WERI-Rb-1 (cell line): ENCODE data around the gene CEND1.

Experiments
- DNase-seq: peaks from one replicate; pipeline ENCODE4 v3.0.0-alpha.2; 2020
- H3K27ac ChIP-seq: fragments of 250-450 bp; sonication (Bioruptor Pico); 2 replicates; pipeline ENCODE4 v1.5.1; 2020; ENCODE audit warnings: mild to moderate bottlenecking, moderate library complexity
- H3K27me3 ChIP-seq: fragments of 250-450 bp; sonication (Bioruptor Pico); 2 replicates; pipeline ENCODE4 v1.5.1; 2021; ENCODE audit warnings: mild to moderate bottlenecking, low read depth, moderate library complexity; ENCODE audit not compliant: insufficient read depth, severe bottlenecking
- H3K36me3 ChIP-seq: fragments of 250-450 bp; sonication (Bioruptor Pico); 2 replicates; pipeline ENCODE4 v1.5.1; 2020; ENCODE audit warnings: mild to moderate bottlenecking, moderate library complexity
- H3K4me3 ChIP-seq: 2 replicates; pipeline ENCODE4 v1.5.1; 2011; ENCODE audit warnings: low read depth, mild to moderate bottlenecking, control low read depth, low read length
- H3K9me3 ChIP-seq: fragments of 250-450 bp; sonication (Bioruptor Pico); 2 replicates; pipeline ENCODE4 v1.5.1; 2021; ENCODE audit warnings: mild to moderate bottlenecking, moderate library complexity; ENCODE audit not compliant: severe bottlenecking
- CTCF ChIP-seq: IDR thresholded peaks from 2 replicates; pipeline ENCODE4 v1.5.1; 2011; ENCODE audit warnings: low read depth, mild to moderate bottlenecking, control low read depth, inconsistent platforms, low read length

CEND1 gene

GRCh38 chr11:779955-780532, 9.8 kb downstream of the CEND1 start:
- Histone ChIP-seq H3K9me3 (no peaks in the 10 kb centered on the region), H3K4me3 (no peak overlapping the region), H3K27me3 (no peaks in the 10 kb centered on the region), H3K36me3 (peaks cover 5% of the 10 kb centered on the region), H3K27ac (no peak overlapping the region)
- no peak for DNase-seq
- no peak for TF ChIP-seq CTCF

- Histone ChIP-seq H3K36me3 (peaks cover 9% of the 10 kb centered on the region), H3K27ac (no peak overlapping the region), H3K9me3 (no peaks in the 10 kb centered on the region), H3K27me3 (no peaks in the 10 kb centered on the region), H3K4me3 (no peak overlapping the region)
- TF ChIP-seq CTCF, result 0 out of 2 replicates have a peak, but pooled peaks have one; percentile 17
- no peak for DNase-seq
Measured at GRCh38 chr11:778976-779954, 10.6 kb downstream of the CEND1 start.

- peak within 1 kb of the TSS; percentile 76 for H3K4me3 ChIP-seq
- no peak for TF ChIP-seq CTCF
- peaks cover 26% of the 10 kb centered on the region for H3K36me3 ChIP-seq
- no peaks in the 10 kb centered on the region for H3K9me3 ChIP-seq
- peak; percentile 91 for DNase-seq
- H3K27me3 ChIP-seq, result no peaks in the 10 kb centered on the region
- H3K27ac ChIP-seq, result peak within 1 kb of the TSS; percentile 88
Measured at GRCh38 chr11:777288-778255, 12.3 kb downstream of the CEND1 start, which contains the start of gene GATD1. GATD1 (minus strand) TSS chr11:777487; CDS start chr11:777462, 25 bp downstream.

- peak; percentile 64 for DNase-seq
- Histone ChIP-seq H3K36me3 (peaks cover 30% of the 10 kb centered on the region), H3K27ac (peak overlapping the region; percentile 88), H3K27me3 (no peaks in the 10 kb centered on the region), H3K4me3 (peak overlapping the region; percentile 76), H3K9me3 (no peaks in the 10 kb centered on the region)
- peak; percentile 22; the same call in 1 of the 2 replicates for TF ChIP-seq CTCF
Measured at GRCh38 chr11:776561-777287, 13.2 kb downstream of the CEND1 start.

GRCh38 chr11:776263-776560, 13.7 kb downstream of the CEND1 start:
- no peak for DNase-seq
- no peak for TF ChIP-seq CTCF
- Histone ChIP-seq H3K9me3 (no peaks in the 10 kb centered on the region), H3K4me3 (peak overlapping the region; percentile 76), H3K36me3 (peaks cover 35% of the 10 kb centered on the region), H3K27me3 (no peaks in the 10 kb centered on the region), H3K27ac (peak overlapping the region; percentile 88; the same call in 1 of the 2 replicates)
